HEK293T (cell line): ENCODE measurements around the gene IDH2.

Experiments used
- ARNT ChIP-seq: fragments of 450-650 bp; IDR thresholded peaks from 2 replicates; pipeline ENCODE4 v1.6.1; 2017; ENCODE audit warnings: mild to moderate bottlenecking
- BHLHE40 ChIP-seq: fragments of 450-650 bp; IDR thresholded peaks from 2 replicates; pipeline ENCODE4 v1.6.1; 2016; ENCODE audit warnings: mild to moderate bottlenecking, moderate library complexity, borderline replicate concordance
- ELF4 ChIP-seq: fragments of 450-650 bp; IDR thresholded peaks from 2 replicates; pipeline ENCODE4 v1.6.1; 2017; ENCODE audit warnings: antibody characterized with exemption
- FOXA1 ChIP-seq: fragments of 450-650 bp; IDR thresholded peaks from 2 replicates; pipeline ENCODE4 v1.6.1; 2016; ENCODE audit warnings: mild to moderate bottlenecking
- FOXM1 ChIP-seq: fragments of 450-650 bp; IDR thresholded peaks from 2 replicates; pipeline ENCODE4 v1.6.1; 2017; ENCODE audit warnings: mild to moderate bottlenecking, borderline replicate concordance
- NFRKB ChIP-seq: fragments of 450-650 bp; IDR thresholded peaks from 2 replicates; pipeline ENCODE4 v1.6.1; 2016; ENCODE audit warnings: mild to moderate bottlenecking, moderate library complexity
- ZNF384 ChIP-seq: fragments of 450-650 bp; IDR thresholded peaks from 2 replicates; pipeline ENCODE4 v1.6.1; 2016

- TF ChIP-seq FOXM1 (no peak), ZNF384 (no peak), ELF4 (no peak), NFRKB (no peak), BHLHE40 (no peak), ARNT (no peak), FOXA1 (no peak)
These were observed 40.9 kb upstream of the IDH2 start for GRCh38 chr15:90143166-90143655.
